ENCODE data around the gene SLC6A2.
"Not testable (repeated sequence)": the region's sequence is repeated elsewhere in the genome, so short reads cannot be mapped to it uniquely, and the experiment has no call there.

Gene SLC6A2

DNA sequence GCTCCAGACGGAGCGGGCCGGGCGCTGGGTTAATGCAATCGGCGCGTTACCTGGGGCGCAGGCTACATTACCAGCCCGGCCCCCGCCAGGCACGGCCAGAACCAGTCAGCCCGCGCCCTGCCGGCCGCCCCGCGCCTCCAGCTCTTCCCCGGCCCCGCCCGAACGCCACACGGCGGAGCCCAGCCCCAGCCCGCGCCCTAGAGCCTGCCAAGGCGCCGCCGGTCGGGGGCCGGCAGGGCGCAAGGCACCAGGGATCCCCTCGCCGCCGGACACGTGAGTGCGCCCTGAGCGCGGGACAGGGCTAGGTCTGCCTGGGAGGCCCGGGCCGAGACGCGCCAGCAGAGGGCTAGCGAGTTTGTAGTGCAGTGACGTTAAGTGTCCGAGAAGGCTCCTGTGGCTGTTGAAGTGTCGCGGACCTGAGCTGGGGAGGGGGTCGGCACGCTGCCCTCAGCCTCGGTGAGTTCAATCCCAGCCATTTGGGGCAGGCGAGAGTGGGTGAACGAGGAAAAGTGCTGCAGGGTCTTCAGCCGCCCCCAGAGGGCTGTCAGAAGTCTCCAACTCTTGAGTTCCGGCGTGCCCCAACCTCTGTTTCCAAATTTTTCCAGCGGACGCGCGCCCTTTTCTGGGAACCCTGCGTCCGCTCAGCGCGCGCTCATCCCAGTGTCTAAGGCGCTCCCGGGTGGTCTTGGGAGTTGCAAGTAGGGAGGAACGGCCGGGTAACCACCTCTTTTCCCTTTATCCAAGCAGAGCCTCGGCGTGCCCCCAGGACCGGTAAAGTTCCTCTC lies at the start of gene SLC6A2:
SLC6A2 (plus strand) TSS at position 92 of the 785 bp plus-strand sequence. CDS start 707 bp downstream, outside the sequence.
- no peaks in the 10 kb centered on the region for H4K20me1 ChIP-seq (ENCODE audit: insufficient read depth)
- no peak within 1 kb of the TSS for H3K9ac ChIP-seq
- H3K4me2 ChIP-seq: no peak within 1 kb of the TSS
- H3K4me3 ChIP-seq (IDR thresholded peaks at IDR 0.05; ENCODE audit: insufficient read depth, low read depth, low read length): no peak within 1 kb of the TSS
- H3K4me1 ChIP-seq (ENCODE audit: low read depth, poor library complexity, severe bottlenecking): no peaks in the 10 kb centered on the region
- no peak within 1 kb of the TSS for H2AFZ ChIP-seq (ENCODE audit: low read depth)
- H3K27me3 ChIP-seq (ENCODE audit: insufficient read depth, low read depth): no peaks in the 10 kb centered on the region
- H3K79me2 ChIP-seq (ENCODE audit: insufficient read depth, low read depth): no peaks in the 10 kb centered on the region
- no peak within 1 kb of the TSS for H3K27ac ChIP-seq
- no peak for TF ChIP-seq CTCF (conservative IDR thresholded peaks at IDR 0.05; ENCODE audit: low read depth, low read length)
- no peaks in the 10 kb centered on the region for H3K36me3 ChIP-seq (ENCODE audit: insufficient read depth)

DNA sequence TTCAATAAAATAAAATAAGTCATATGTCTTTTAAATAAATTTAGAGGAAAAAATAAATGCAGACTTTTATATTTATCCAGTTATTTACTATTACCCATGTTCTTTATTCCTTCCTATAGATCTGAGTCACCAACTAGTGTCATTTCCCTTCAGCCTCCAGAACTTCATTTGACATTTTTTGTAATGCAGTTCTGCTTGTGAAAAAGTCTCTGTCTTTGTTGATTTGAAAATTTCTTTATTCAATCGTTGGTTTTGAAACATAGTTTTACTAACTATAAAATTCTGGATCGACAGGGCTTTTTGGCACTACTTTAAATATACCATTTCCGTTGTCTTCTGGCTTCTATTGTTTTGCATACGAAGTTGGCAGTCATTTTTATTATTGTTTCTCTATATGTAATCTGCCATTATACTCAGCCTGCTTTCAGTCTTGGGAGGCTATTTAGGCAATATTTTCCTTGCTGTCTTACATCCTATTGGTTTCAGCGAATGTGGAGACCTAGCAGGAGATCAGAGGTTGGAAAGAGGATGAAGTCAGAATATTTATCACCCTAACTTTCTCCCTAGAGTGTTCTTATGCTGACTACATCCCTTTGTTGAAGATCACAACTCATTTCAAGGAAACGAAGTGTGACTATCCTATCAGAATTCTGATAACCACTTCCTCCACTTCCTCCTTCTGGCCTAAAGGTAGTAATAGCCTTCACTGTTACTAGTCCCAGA lies 42.0 kb upstream of the SLC6A2 start:
- no peaks in the 10 kb centered on the region for H3K27me3 ChIP-seq (ENCODE audit: insufficient read depth, low read depth)
- no peak overlapping the region for H2AFZ ChIP-seq (ENCODE audit: low read depth)
- no peak overlapping the region for H3K27ac ChIP-seq
- H3K79me2 ChIP-seq (ENCODE audit: insufficient read depth, low read depth): no peaks in the 10 kb centered on the region
- H3K36me3 ChIP-seq (ENCODE audit: insufficient read depth): no peaks in the 10 kb centered on the region
- H3K9ac ChIP-seq: no peak overlapping the region
- H3K4me3 ChIP-seq (IDR thresholded peaks at IDR 0.05; ENCODE audit: insufficient read depth, low read depth, low read length): no peak overlapping the region
- H3K4me2 ChIP-seq: no peak overlapping the region
- H4K20me1 ChIP-seq (ENCODE audit: insufficient read depth): no peaks in the 10 kb centered on the region
- H3K4me1 ChIP-seq (ENCODE audit: low read depth, poor library complexity, severe bottlenecking): no peaks in the 10 kb centered on the region
- TF ChIP-seq CTCF (conservative IDR thresholded peaks at IDR 0.05; ENCODE audit: low read depth, low read length): no peak

GRCh38 chr16:55615071-55615470 lies 40.7 kb upstream of the SLC6A2 start:
- Histone ChIP-seq H3K4me2 (no peak overlapping the region), H3K36me3 (ENCODE audit: insufficient read depth) (no peaks in the 10 kb centered on the region), H3K4me3 (IDR thresholded peaks at IDR 0.05; ENCODE audit: insufficient read depth, low read depth, low read length) (no peak overlapping the region), H3K9ac (no peak overlapping the region), H4K20me1 (ENCODE audit: insufficient read depth) (no peaks in the 10 kb centered on the region), H3K79me2 (ENCODE audit: insufficient read depth, low read depth) (no peaks in the 10 kb centered on the region), H3K4me1 (ENCODE audit: low read depth, poor library complexity, severe bottlenecking) (no peaks in the 10 kb centered on the region), H3K27ac (no peak overlapping the region), H3K27me3 (ENCODE audit: insufficient read depth, low read depth) (no peaks in the 10 kb centered on the region), H2AFZ (ENCODE audit: low read depth) (no peak overlapping the region)
- TF ChIP-seq CTCF (conservative IDR thresholded peaks at IDR 0.05; ENCODE audit: low read depth, low read length): no peak

GRCh38 chr16:55615670-55616069 lies 40.1 kb upstream of the SLC6A2 start:
- not testable (repeated sequence) for H3K36me3 ChIP-seq (ENCODE audit: insufficient read depth); H3K79me2 ChIP-seq (ENCODE audit: insufficient read depth, low read depth)

GRCh38 chr16:55621771-55622170 lies 34.0 kb upstream of the SLC6A2 start:
- H3K27me3 ChIP-seq (ENCODE audit: insufficient read depth, low read depth): no peaks in the 10 kb centered on the region
- no peaks in the 10 kb centered on the region for H3K36me3 ChIP-seq (ENCODE audit: insufficient read depth)
- H3K9ac ChIP-seq: no peak overlapping the region
- no peak for TF ChIP-seq CTCF (conservative IDR thresholded peaks at IDR 0.05; ENCODE audit: low read depth, low read length)
- H2AFZ ChIP-seq (ENCODE audit: low read depth): no peak overlapping the region
- H3K4me3 ChIP-seq (IDR thresholded peaks at IDR 0.05; ENCODE audit: insufficient read depth, low read depth, low read length): no peak overlapping the region
- H3K79me2 ChIP-seq (ENCODE audit: insufficient read depth, low read depth): no peaks in the 10 kb centered on the region
- no peaks in the 10 kb centered on the region for H4K20me1 ChIP-seq (ENCODE audit: insufficient read depth)
- no peaks in the 10 kb centered on the region for H3K4me1 ChIP-seq (ENCODE audit: low read depth, poor library complexity, severe bottlenecking)
- no peak overlapping the region for H3K4me2 ChIP-seq
- no peak overlapping the region for H3K27ac ChIP-seq

More at GRCh38 chr16:55615670-55616069, 40.1 kb upstream of the SLC6A2 start:
- H3K4me3 ChIP-seq (IDR thresholded peaks at IDR 0.05; ENCODE audit: insufficient read depth, low read depth, low read length); H3K9ac ChIP-seq; H4K20me1 ChIP-seq (ENCODE audit: insufficient read depth); H3K27me3 ChIP-seq (ENCODE audit: insufficient read depth, low read depth); H3K27ac ChIP-seq; H3K4me1 ChIP-seq (ENCODE audit: low read depth, poor library complexity, severe bottlenecking); H3K4me2 ChIP-seq; H2AFZ ChIP-seq (ENCODE audit: low read depth): not testable (repeated sequence)
